Measurements from ENCODE around the gene TNFAIP8. TPM values are rescaled to one million over a fixed set of nuclear protein-coding genes. Genes with fewer than 3 reads are reported as not detected.
A peak's percentile ranks its signal among the peaks of the same experiment; 100 is the strongest.
"Not testable (repeated sequence)": the region's sequence is repeated elsewhere in the genome, so short reads cannot be mapped to it uniquely, and the experiment has no call there.

The TNFAIP8 gene
- total RNA-seq, 4 donors from 2014 or later: 37.2 to 49.1 (median 43.3) TPM

- no peak for DNase-seq (ENCODE audit: low spot score in 2 of 2)
- H3K36me3 ChIP-seq: no peaks in the 10 kb centered on the region
- H3K27ac ChIP-seq: no peak overlapping the region
- peaks cover 6% of the 10 kb centered on the region for H3K4me1 ChIP-seq
- 64% methylated on average over 8 of the region's 8 CpGs for WGBS
- H3K9me3 ChIP-seq: no peaks in the 10 kb centered on the region
- TF ChIP-seq CTCF (IDR thresholded peaks at IDR 0.05): peak in 1 of 2 donors; percentile 28
- no peak for TF ChIP-seq EP300 (IDR thresholded peaks at IDR 0.05)
- TF ChIP-seq POLR2A (IDR thresholded peaks at IDR 0.05): no peak
- TF ChIP-seq POLR2AphosphoS5 (IDR thresholded peaks at IDR 0.05): no peak
- no peak overlapping the region for H3K4me3 ChIP-seq
- peaks cover 5% of the 10 kb centered on the region for H3K27me3 ChIP-seq
Measured at GRCh38 chr5:119435436-119436132, 79.8 kb downstream of the TNFAIP8 start.

- not testable (repeated sequence) for H3K4me3 ChIP-seq; DNase-seq (ENCODE audit: low spot score in 2 of 2); H3K36me3 ChIP-seq; H3K9me3 ChIP-seq; H3K4me1 ChIP-seq; H3K27me3 ChIP-seq; H3K27ac ChIP-seq
- 81% methylated on average over 3 of the region's 3 CpGs for WGBS
Measured at GRCh38 chr5:119437785-119438586, 82.2 kb downstream of the TNFAIP8 start.

DNA sequence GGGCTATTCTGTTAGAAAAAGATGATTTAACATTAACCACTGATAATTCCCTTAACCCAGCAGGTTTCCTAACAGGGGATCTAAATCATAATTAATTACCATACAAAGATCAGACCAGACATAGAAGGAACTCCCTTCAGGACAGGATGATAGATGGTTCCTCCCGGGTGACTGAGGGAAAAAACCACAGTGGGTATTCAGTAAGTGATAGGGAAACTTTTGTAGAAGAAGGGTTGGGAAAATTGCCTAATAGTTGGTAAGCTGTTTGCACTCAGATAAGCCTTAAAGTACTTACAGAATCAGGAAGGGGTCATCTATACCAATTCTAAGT lies 82.7 kb downstream of the TNFAIP8 start:
- DNase-seq (ENCODE audit: low spot score in 2 of 2); H3K4me3 ChIP-seq; H3K27me3 ChIP-seq; H3K36me3 ChIP-seq; H3K9me3 ChIP-seq; H3K4me1 ChIP-seq: not testable (repeated sequence)
- 9% methylated on average over 1 of the region's 1 CpG for WGBS
- peak overlapping the region; percentile 41 for H3K27ac ChIP-seq

DNA sequence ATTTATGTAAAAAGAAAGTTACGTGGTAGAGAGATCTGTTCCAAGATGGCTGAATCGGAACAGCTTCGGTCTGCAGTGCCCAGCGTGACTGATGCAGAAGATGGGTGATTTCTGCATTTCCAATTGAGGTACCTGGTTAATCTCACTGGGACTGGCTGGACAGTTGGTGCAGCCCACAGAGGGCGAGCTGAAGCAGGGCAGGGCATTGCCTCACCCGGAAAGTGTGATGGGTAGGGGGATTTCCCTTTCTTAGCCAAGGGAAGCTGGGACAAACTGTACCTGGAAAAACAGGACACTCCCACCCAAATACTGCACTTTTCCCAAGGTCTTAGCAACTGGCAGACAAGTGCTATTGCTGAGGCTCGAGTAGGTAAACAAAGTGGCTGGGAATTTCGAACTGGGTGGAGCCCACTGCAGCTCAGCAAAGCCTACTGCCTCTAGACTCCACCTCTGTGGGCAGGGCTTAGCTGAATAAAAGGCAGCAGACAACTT lies 83.4 kb downstream of the TNFAIP8 start:
- H3K27ac ChIP-seq: peak overlapping the region; percentile 41
- H3K36me3 ChIP-seq: no peaks in the 10 kb centered on the region
- H3K4me1 ChIP-seq: peaks cover 6% of the 10 kb centered on the region
- WGBS: 57% methylated on average over 8 of the region's 8 CpGs
- H3K9me3 ChIP-seq: no peaks in the 10 kb centered on the region
- H3K27me3 ChIP-seq: peaks cover 5% of the 10 kb centered on the region
- TF ChIP-seq POLR2AphosphoS5 (IDR thresholded peaks at IDR 0.05) (no peak), POLR2A (IDR thresholded peaks at IDR 0.05) (no peak)
- no peak for DNase-seq (ENCODE audit: low spot score in 2 of 2)
- peak overlapping the region; percentile 19 for H3K4me3 ChIP-seq

DNA sequence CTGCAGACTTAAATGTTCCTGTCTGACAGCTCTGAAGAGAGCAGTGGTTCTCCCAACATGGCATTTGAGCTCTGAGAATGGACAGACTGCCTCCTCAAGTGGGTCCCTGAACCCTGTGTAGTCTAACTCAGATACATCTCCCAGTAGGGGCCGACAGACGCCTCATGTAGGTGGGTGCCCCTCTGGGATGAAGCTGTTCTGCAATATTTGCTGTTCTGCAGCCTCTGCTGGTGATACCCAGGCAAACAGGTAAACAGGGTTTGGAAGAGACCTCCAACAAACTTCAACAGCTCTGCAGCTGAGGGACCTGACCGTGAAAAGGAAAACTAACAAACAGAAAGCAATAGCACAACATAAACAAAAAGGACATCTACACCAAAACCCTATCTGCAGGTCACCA lies 83.8 kb downstream of the TNFAIP8 start:
- peak overlapping the region; percentile 19 for H3K4me3 ChIP-seq
- 86% methylated on average over 3 of the region's 3 CpGs for WGBS
- not testable (repeated sequence) for H3K27me3 ChIP-seq

DNA sequence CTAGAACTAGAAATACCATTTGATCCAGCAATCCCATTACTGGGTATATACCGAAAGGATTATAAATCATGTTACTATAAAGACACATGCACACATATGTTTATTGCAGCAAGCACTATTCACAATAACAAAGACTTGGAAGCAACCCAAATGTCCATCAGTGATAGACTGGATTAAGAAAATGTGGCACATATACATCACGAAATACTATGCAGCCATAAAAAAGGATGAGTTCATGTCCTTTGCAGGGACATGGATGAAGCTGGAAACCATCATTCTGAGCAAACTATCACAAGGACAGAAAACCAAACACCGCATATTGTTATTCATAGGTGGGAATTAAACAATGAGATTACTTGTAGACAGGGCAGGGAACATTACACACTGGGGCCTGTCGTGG lies 88.8 kb downstream of the TNFAIP8 start:
- WGBS: 92% methylated on average over 4 of the region's 4 CpGs
- H3K36me3 ChIP-seq: not testable (repeated sequence)

More for the DNA sequence above, 83.8 kb downstream of the TNFAIP8 start:
- not testable (repeated sequence) for H3K36me3 ChIP-seq; DNase-seq (ENCODE audit: low spot score in 2 of 2); H3K4me1 ChIP-seq; H3K27ac ChIP-seq; H3K9me3 ChIP-seq

DNA sequence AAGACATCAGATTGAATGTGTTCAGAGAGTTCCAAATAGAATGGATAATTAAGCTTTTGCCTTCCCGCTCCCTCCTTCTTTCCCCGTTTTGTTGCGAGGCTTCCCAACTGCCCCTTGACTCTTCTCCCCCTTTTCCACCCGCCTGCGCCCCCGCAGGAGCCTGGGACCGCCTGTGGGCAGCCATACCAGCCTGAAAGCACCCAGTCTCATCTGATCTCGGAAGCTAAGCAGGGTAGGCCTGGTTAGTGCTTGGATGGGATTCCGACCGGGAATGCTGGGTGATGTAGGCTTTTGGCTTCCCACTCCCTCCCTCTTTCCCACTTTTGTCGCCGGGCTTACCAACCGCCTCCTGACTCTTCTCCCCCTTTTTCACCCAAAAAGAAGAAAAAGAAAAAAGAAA lies 89.7 kb downstream of the TNFAIP8 start:
- no peak for TF ChIP-seq EP300 (IDR thresholded peaks at IDR 0.05)
- no peak overlapping the region for H3K4me3 ChIP-seq
- H3K36me3 ChIP-seq: no peaks in the 10 kb centered on the region
- no peaks in the 10 kb centered on the region for H3K4me1 ChIP-seq
- no peak overlapping the region for H3K27ac ChIP-seq
- no peaks in the 10 kb centered on the region for H3K9me3 ChIP-seq
- no peak for DNase-seq (ENCODE audit: low spot score in 2 of 2)
- H3K27me3 ChIP-seq: no peaks in the 10 kb centered on the region
- 69% methylated on average over 13 of the region's 13 CpGs for WGBS

More for the DNA sequence above, 88.8 kb downstream of the TNFAIP8 start:
- H3K4me1 ChIP-seq; H3K27ac ChIP-seq; H3K4me3 ChIP-seq; H3K27me3 ChIP-seq; DNase-seq (ENCODE audit: low spot score in 2 of 2); H3K9me3 ChIP-seq: not testable (repeated sequence)

Other genes starting within 250 kb of the TNFAIP8 start
- gene HSD17B4, start 96.5 kb downstream of the TNFAIP8 start, total RNA-seq: 100 to 1,000 TPM; 128 to 268 (median 139) TPM

All from suprapubic skin (tissue), 4 donors.